HepG2 (cell line): ENCODE data around the gene DNPH1. TPM values are rescaled to one million over a fixed set of nuclear protein-coding genes. Genes with fewer than 3 reads are reported as not detected.

ENCODE experiments used
- ATAC-seq: fragments of 200-7000 bp; cut with Tn5 transposase; 3 replicates; pipeline ENCODE4 v1.9.1; 2020; ENCODE audit warnings: mild to moderate bottlenecking, moderate library complexity
- BruUV-seq: library from RNA; stranded (reverse); fragments of 400-500 nt; replicated peaks from 2 replicates; lab custom pipeline; 2021; lab: Mats Ljungman, UMichigan
- CTCF ChIA-PET: fragments of 300-600 bp; formaldehyde crosslinking; extraction: SDS; loops from one replicate; lab custom pipeline; 2021; ENCODE audit warnings: low total read pairs, inconsistent platforms, low intra/inter-chr PET ratio; lab: Yijun Ruan, JAX
- POLR2A ChIA-PET: fragments of 350-600 bp; sonication (Branson Sonifier 250); formaldehyde crosslinking; loops from one replicate; lab custom pipeline; 2020; ENCODE audit warnings: antibody characterized with exemption, inconsistent platforms; lab: Yijun Ruan, JAX
- DNase-seq: peaks from one replicate; pipeline ENCODE4 v3.0.0-alpha.2; 2015; ENCODE audit warnings: low spot score
- FAIRE-seq: peaks from 3 replicates; lab custom pipeline; 2011; peaks lifted over from hg19 to GRCh38; lab: Jason Lieb, UNC
- H2AFZ ChIP-seq: one replicate; pipeline ENCODE4 v1.6.1; 2011; ENCODE audit warnings: low read length, inconsistent platforms
- H3K27ac ChIP-seq: fragments of 300-600 bp; 3 replicates; pipeline ENCODE4 v1.8.0; 2011; ENCODE audit warnings: mixed run types, mild to moderate bottlenecking, mixed read lengths, low read length, inconsistent platforms; ENCODE audit not compliant: insufficient read depth; ENCODE audit errors: extremely low read length
- H3K27me3 ChIP-seq, 2 experiments: fragments of 200-600 bp in 1 of 2; 2 replicates in 1 of 2; 3 replicates in 1 of 2; pipeline versions ENCODE4 v1.6.0 to v1.8.0; 2011; ENCODE audit warnings: low read length in 2 of 2, mild to moderate bottlenecking in 2 of 2, moderate library complexity in 2 of 2, inconsistent platforms in 1 of 2; ENCODE audit not compliant: insufficient read depth in 2 of 2, control insufficient read depth in 1 of 2
- H3K36me3 ChIP-seq, 2 experiments: fragments of 200-600 bp in 1 of 2; replicated peaks in 1 of 2; 2 replicates in 1 of 2; 3 replicates in 1 of 2; pipeline versions ENCODE4 v1.5.1 to v1.8.0; 2011; ENCODE audit warnings: low read length in 2 of 2, inconsistent platforms in 1 of 2; ENCODE audit not compliant: insufficient read depth in 2 of 2, control insufficient read depth in 1 of 2
- H3K4me1 ChIP-seq: 2 replicates; pipeline ENCODE4 v1.5.1; 2012; ENCODE audit warnings: low read length, inconsistent platforms; ENCODE audit not compliant: insufficient read depth
- H3K4me2 ChIP-seq: 2 replicates; pipeline ENCODE4 v1.6.0; 2011; ENCODE audit warnings: low read depth, low read length, inconsistent platforms
- H3K4me3 ChIP-seq, 3 experiments: fragments of 200-600 bp in 1 of 3; sonication (generic), shearing (Covaris generic) in 1 of 3; replicated peaks in 1 of 3; 2 replicates each; pipeline ENCODE4 v1.5.1; 2011 to 2016; ENCODE audit warnings: low read length in 3 of 3, inconsistent platforms in 2 of 3, low read depth in 2 of 3, mild to moderate bottlenecking in 2 of 3, control low read depth in 1 of 3, mixed read lengths in 1 of 3; ENCODE audit not compliant: insufficient read depth in 1 of 3
- H3K79me2 ChIP-seq: one replicate; pipeline ENCODE4 v1.6.1; 2011; ENCODE audit warnings: low read length, inconsistent platforms; ENCODE audit not compliant: insufficient read depth
- H3K9ac ChIP-seq: 2 replicates; pipeline ENCODE4 v1.6.0; 2011; ENCODE audit warnings: mild to moderate bottlenecking, low read depth, low read length, inconsistent platforms; ENCODE audit not compliant: insufficient read depth
- H3K9me3 ChIP-seq: 2 replicates; pipeline ENCODE4 v1.5.1; 2012; ENCODE audit warnings: mild to moderate bottlenecking, low read length
- H4K20me1 ChIP-seq: 2 replicates; pipeline ENCODE4 v1.6.0; 2011; ENCODE audit warnings: inconsistent platforms, mild to moderate bottlenecking, low read length, moderate library complexity; ENCODE audit not compliant: insufficient read depth
- HMGXB4 ChIP-seq, 2 experiments: sonication (generic) in 1 of 2; formaldehyde crosslinking in 1 of 2; IDR thresholded peaks; 2 replicates each; pipeline versions ENCODE4 v1.4.0 to v1.6.1; 2018 to 2020; ENCODE audit warnings: missing genetic modification reagents in 2 of 2, borderline replicate concordance in 1 of 2, low read depth in 1 of 2, mild to moderate bottlenecking in 1 of 2, missing biosample characterization in 1 of 2
- HNRNPUL1 ChIP-seq: fragments of 200-400 bp; formaldehyde crosslinking; IDR thresholded peaks from 2 replicates; pipeline ENCODE4 v1.6.1; 2017; ENCODE audit warnings: low read depth, mild to moderate bottlenecking, low read length, moderate library complexity
- PHF5A ChIP-seq: IDR thresholded peaks from one replicate; pipeline ENCODE4 v1.6.1; 2018; ENCODE audit warnings: low read depth, missing genetic modification reagents; ENCODE audit not compliant: unreplicated experiment
- WIZ ChIP-seq: sonication (generic); formaldehyde crosslinking; IDR thresholded peaks from 2 replicates; pipeline ENCODE4 v1.5.1; 2020; ENCODE audit warnings: mild to moderate bottlenecking, missing genetic modification reagents
- XRCC5 ChIP-seq: fragments of 200-400 bp; formaldehyde crosslinking; optimal IDR thresholded peaks from 2 replicates; pipeline ENCODE3; 2017; ENCODE audit warnings: mild to moderate bottlenecking, low read length
- ZNF446 ChIP-seq: sonication (generic); formaldehyde crosslinking; IDR thresholded peaks from 2 replicates; pipeline ENCODE4 v1.5.0; 2020; ENCODE audit warnings: mild to moderate bottlenecking, missing genetic modification reagents
- WGBS: methylation state at CpG from one replicate; pipeline ENCODE4 v1.1.6; 2017; ENCODE audit warnings: low lambda C conversion rate; 5-methylcytosine and 5-hydroxymethylcytosine counted together
- in situ Hi-C: cut with HindIII; loops from 2 replicates; pipeline ENCODE4 v1.10.0; 2017; ENCODE audit warnings: low pct_unique_long_range_greater_than_20kb; ENCODE audit not compliant: extremely low pct_ligation_motif_present
- intact Hi-C: fragments of 100-400 bp; cut with micrococcal nuclease; formaldehyde crosslinking; loops from one replicate; pipeline ENCODE4 v1.10.0; 2022; ENCODE audit not compliant: unreplicated experiment
- polyA plus RNA-seq, 8 experiments: library from polyadenylated mRNA; depleted of rRNA in 3 of 8; stranded (reverse) in 7 of 8; unstranded in 1 of 8; fragments of >200 nt; fragmentation: Illumina TruSeq in 4 of 8; extraction: Trizol in 4 of 8; gene quantifications; 2 replicates each; pipeline versions ENCODE4 v1.2.1 to v1.2.3, GENCODE V29; 2011 to 2016; ENCODE audit warnings: low read depth in 4 of 8, missing spikeins in 1 of 8, mixed read lengths in 1 of 8; ENCODE audit not compliant: insufficient read depth in 1 of 8
- total RNA-seq, 5 experiments: library from RNA; depleted of rRNA; stranded (reverse); fragments of >200 nt; fragmentation: Illumina TruSeq; extraction: Trizol; gene quantifications; 2 replicates each; pipeline ENCODE4 v1.2.3, GENCODE V29; 2016; ENCODE audit warnings: low read depth in 1 of 5
- TF ChIP-seq, protein P1 (sequence below): sonication (generic); formaldehyde crosslinking; IDR thresholded peaks from 2 replicates; pipeline ENCODE4 v1.5.1; 2020; ENCODE audit warnings: mild to moderate bottlenecking, missing genetic modification reagents, moderate library complexity
- TF ChIP-seq, protein P2 (sequence below): sonication (generic); formaldehyde crosslinking; IDR thresholded peaks from 2 replicates; pipeline ENCODE4 v1.8.1; 2023; ENCODE audit warnings: missing genetic modification reagents, inconsistent platforms, borderline replicate concordance
- TF ChIP-seq, protein P3 (sequence below): sonication (generic); formaldehyde crosslinking; IDR thresholded peaks from 2 replicates; pipeline ENCODE4 v1.8.0; 2022; ENCODE audit warnings: low read depth, missing genetic modification reagents

The DNPH1 gene
- total and polyA plus RNA-seq, 2 of the 13 experiments (the other 11 are each of a cell fraction or from before 2014, with no cell fraction given) = 56.5 to 75.1 TPM

DNA sequence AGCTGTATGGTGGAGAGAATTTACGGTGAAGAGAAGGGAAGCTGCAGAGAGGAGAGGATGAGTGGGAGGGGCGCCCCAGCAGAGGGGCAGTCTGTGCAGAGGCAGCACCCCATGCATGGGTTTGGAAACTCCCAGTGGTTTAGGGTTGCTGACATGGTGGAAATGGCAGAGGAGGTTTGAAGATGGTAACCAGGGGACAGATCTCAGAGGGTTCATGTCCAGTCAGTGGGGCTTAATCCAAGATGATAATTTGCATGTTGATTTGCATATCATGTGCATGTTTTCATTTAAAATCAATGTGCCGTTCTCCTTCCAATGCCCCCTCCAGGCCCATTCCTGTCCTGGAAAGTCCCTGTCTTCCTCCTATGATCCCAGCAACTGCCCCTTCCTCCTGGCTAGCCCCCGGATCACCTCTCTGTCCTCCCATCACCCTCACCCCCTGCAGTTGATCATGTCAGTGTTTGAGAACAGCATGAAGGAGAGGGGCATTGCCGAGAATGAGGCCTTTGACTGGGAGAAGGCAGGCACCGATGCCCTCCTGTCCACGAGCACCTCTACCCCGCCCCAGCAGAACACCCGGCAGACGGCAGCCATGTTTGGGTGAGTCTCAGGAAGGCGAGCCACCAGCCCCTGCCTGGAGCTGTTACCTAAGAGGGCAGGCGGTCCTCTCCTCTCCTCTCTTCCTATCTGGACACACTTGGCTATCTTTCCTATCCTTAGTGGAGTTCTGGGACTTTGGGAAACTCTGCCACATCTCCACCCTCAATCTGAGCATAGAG is 28.3 kb upstream of the DNPH1 start:
- Histone ChIP-seq H3K27me3 (peaks cover 12 to 54% of the 10 kb centered on the region in 2 experiments), H3K4me3 (peak overlapping the region in 2 of 3 experiments; percentile 17 to 58; a peak in 3 of 6 replicates), H2AFZ (peak overlapping the region; percentile 42), H3K27ac (no peak overlapping the region), H3K9ac (no peak overlapping the region), H4K20me1 (no peaks in the 10 kb centered on the region), H3K4me2 (peak overlapping the region; percentile 73), H3K36me3 (no peaks in the 10 kb centered on the region), H3K4me1 (peaks cover 47% of the 10 kb centered on the region), H3K9me3 (no peaks in the 10 kb centered on the region), H3K79me2 (no peaks in the 10 kb centered on the region)
- ChIA-PET POLR2A (interaction anchor here (0.6 to 1.3 kb wide), 4 partner anchors 10 to 870 kb away, joined by 3 to 4 read pairs (median 4); partner anchors contain the start of gene TMEM63B), CTCF (no interaction called here)
- peak; percentile 15; the same call in 2 of the 3 replicates for ATAC-seq
- intact Hi-C loops (no loop called here), in situ Hi-C loops (no loop called here)
- 16% methylated on average over 12 of the region's 12 CpGs for WGBS
- no peak for FAIRE-seq
- no peak for DNase-seq
- no TSS peak for BruUV-seq
- TF ChIP-seq XRCC5 (no peak), WIZ (no peak), PHF5A (CRISPR knock-in tag) (no peak), HNRNPUL1 (no peak), ZNF446 (CRISPR knock-in tag) (0 out of 2 replicates have a peak, but pooled peaks have one; percentile 36), HMGXB4 (CRISPR knock-in tag; IDR thresholded peaks at IDR 0.05; ENCODE audit: borderline replicate concordance in 1 of 2, low read depth in 1 of 2) (peak in 1 of 2 experiments; percentile 39; a peak in 1 of 4 replicates)
- TF ChIP-seq, protein P1, sequence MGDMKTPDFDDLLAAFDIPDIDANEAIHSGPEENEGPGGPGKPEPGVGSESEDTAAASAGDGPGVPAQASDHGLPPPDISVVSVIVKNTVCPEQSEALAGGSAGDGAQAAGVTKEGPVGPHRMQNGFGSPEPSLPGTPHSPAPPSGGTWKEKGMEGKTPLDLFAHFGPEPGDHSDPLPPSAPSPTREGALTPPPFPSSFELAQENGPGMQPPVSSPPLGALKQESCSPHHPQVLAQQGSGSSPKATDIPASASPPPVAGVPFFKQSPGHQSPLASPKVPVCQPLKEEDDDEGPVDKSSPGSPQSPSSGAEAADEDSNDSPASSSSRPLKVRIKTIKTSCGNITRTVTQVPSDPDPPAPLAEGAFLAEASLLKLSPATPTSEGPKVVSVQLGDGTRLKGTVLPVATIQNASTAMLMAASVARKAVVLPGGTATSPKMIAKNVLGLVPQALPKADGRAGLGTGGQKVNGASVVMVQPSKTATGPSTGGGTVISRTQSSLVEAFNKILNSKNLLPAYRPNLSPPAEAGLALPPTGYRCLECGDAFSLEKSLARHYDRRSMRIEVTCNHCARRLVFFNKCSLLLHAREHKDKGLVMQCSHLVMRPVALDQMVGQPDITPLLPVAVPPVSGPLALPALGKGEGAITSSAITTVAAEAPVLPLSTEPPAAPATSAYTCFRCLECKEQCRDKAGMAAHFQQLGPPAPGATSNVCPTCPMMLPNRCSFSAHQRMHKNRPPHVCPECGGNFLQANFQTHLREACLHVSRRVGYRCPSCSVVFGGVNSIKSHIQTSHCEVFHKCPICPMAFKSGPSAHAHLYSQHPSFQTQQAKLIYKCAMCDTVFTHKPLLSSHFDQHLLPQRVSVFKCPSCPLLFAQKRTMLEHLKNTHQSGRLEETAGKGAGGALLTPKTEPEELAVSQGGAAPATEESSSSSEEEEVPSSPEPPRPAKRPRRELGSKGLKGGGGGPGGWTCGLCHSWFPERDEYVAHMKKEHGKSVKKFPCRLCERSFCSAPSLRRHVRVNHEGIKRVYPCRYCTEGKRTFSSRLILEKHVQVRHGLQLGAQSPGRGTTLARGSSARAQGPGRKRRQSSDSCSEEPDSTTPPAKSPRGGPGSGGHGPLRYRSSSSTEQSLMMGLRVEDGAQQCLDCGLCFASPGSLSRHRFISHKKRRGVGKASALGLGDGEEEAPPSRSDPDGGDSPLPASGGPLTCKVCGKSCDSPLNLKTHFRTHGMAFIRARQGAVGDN = peak; percentile 57
- TF ChIP-seq, protein P2, sequence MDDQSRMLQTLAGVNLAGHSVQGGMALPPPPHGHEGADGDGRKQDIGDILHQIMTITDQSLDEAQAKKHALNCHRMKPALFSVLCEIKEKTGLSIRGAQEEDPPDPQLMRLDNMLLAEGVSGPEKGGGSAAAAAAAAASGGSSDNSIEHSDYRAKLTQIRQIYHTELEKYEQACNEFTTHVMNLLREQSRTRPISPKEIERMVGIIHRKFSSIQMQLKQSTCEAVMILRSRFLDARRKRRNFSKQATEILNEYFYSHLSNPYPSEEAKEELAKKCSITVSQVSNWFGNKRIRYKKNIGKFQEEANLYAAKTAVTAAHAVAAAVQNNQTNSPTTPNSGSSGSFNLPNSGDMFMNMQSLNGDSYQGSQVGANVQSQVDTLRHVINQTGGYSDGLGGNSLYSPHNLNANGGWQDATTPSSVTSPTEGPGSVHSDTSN (CRISPR knock-in tag) = no peak
- TF ChIP-seq, protein P3, sequence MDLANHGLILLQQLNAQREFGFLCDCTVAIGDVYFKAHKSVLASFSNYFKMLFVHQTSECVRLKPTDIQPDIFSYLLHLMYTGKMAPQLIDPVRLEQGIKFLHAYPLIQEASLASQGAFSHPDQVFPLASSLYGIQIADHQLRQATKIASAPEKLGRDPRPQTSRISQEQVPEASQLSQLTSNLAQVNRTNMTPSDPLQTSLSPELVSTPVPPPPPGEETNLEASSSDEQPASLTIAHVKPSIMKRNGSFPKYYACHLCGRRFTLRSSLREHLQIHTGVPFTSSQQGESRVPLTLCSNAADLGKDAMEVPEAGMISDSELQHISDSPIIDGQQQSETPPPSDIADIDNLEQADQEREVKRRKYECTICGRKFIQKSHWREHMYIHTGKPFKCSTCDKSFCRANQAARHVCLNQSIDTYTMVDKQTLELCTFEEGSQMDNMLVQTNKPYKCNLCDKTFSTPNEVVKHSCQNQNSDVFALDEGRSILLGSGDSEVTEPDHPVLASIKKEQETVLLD (CRISPR knock-in tag) = no peak
